Tibial nerve (tissue), 3 donors: Measurements from ENCODE around the gene CNGB1.

Source experiments
- POLR2A ChIP-seq, 2 donors: fragments of 450-650 bp; IDR thresholded peaks; one replicate each; pipeline ENCODE4 v1.6.1; 2017; ENCODE audit warnings: antibody characterized with exemption in 2 of 2, mild to moderate bottlenecking in 2 of 2, moderate library complexity in 2 of 2
- TF ChIP-seq, protein P1 (sequence below), 5 experiments: fragments of 200-600 bp in 3 of 5; fragments of 450-650 bp in 2 of 5; sonication (generic) in 3 of 5; IDR thresholded peaks; one replicate each; pipeline ENCODE4 v1.5.1; 2016 to 2019; ENCODE audit warnings: antibody characterized with exemption in 5 of 5, mild to moderate bottlenecking in 3 of 5, moderate library complexity in 2 of 5

GRCh38 chr16:57977418-57978069 lies 6.6 kb upstream of the CNGB1 start:
- TF ChIP-seq, protein P1, sequence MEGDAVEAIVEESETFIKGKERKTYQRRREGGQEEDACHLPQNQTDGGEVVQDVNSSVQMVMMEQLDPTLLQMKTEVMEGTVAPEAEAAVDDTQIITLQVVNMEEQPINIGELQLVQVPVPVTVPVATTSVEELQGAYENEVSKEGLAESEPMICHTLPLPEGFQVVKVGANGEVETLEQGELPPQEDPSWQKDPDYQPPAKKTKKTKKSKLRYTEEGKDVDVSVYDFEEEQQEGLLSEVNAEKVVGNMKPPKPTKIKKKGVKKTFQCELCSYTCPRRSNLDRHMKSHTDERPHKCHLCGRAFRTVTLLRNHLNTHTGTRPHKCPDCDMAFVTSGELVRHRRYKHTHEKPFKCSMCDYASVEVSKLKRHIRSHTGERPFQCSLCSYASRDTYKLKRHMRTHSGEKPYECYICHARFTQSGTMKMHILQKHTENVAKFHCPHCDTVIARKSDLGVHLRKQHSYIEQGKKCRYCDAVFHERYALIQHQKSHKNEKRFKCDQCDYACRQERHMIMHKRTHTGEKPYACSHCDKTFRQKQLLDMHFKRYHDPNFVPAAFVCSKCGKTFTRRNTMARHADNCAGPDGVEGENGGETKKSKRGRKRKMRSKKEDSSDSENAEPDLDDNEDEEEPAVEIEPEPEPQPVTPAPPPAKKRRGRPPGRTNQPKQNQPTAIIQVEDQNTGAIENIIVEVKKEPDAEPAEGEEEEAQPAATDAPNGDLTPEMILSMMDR (IDR thresholded peaks at IDR 0.05), result no peak
- no peak for TF ChIP-seq POLR2A (IDR thresholded peaks at IDR 0.05)
